T47D (cell line): ENCODE measurements around the gene MLKL.
"Not testable (repeated sequence)": the region's sequence is repeated elsewhere in the genome, so short reads cannot be mapped to it uniquely, and the experiment has no call there.

Experiments used
- DNase-seq, 2 experiments: peaks; one replicate each; pipeline versions ENCODE4 v3.0.0 to v3.0.0-alpha.2; 2011 to 2012; ENCODE audit warnings: low read depth in 1 of 2, low spot score in 1 of 2
- JUND ChIP-seq: IDR thresholded peaks from 2 replicates; pipeline ENCODE4 v1.6.1; 2012; ENCODE audit warnings: low read depth
- in situ Hi-C: cut with HindIII; loops from 2 replicates; pipeline ENCODE4 v1.10.0; 2016; ENCODE audit warnings: low sequenced_read_pairs, low pct_unique_long_range_greater_than_20kb

MLKL gene

GRCh38 chr16:74726716-74727115 is 26.1 kb upstream of the MLKL start:
- no peak for TF ChIP-seq JUND

GRCh38 chr16:74725651-74726455 is 25.2 kb upstream of the MLKL start:
- in situ Hi-C loops: no loop called here
- TF ChIP-seq JUND: no peak
- no peak for DNase-seq

More at GRCh38 chr16:74726716-74727115, 26.1 kb upstream of the MLKL start:
- DNase-seq: no peak
- in situ Hi-C loops: no loop called here

- DNase-seq: no peak
- in situ Hi-C loops: no loop called here
- TF ChIP-seq JUND: no peak
Measured at GRCh38 chr16:74724820-74725549, 24.3 kb upstream of the MLKL start.

DNA sequence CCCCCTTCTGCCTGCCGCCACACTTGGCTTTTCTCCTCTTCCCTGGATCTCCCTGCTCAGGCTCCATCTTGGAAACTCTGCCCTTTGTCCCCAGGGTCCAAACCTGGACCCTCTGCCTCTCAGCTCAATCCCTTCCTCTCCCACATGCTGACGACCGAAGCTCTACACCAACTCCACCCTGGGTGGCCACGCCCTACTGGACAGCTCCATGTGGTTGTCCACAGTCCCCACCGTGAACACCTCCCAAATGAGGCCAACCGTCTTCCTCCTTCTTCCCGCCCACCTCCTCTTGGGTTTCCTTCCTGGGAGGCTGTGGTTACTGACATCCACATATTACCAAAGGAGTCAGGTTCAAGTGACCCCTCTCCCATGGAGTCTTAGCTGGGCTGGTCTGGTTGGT is 22.6 kb upstream of the MLKL start:
- TF ChIP-seq JUND: no peak
- no peak for DNase-seq
- in situ Hi-C loops: no loop called here

DNA sequence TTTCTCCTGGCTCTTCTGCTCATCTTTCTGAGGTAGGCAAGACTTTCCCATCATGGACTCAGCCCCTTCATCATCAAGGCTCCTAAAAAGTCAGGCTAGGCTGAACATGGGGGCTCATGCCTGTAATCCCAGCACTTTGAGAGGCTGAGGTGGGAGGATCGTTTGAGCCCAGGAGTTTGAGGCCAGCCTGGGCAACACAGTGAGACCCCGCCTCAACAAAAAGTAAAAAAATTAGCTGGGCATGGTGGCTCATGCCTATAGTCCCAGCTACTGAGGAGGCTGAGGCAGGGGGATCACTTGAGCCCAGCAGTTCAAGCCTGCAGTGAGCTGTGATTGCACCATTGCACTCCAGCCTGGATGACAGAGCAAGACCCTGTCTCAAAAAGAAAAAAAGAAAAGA is 21.5 kb upstream of the MLKL start:
- DNase-seq, in situ Hi-C loops: not testable (repeated sequence)

DNA sequence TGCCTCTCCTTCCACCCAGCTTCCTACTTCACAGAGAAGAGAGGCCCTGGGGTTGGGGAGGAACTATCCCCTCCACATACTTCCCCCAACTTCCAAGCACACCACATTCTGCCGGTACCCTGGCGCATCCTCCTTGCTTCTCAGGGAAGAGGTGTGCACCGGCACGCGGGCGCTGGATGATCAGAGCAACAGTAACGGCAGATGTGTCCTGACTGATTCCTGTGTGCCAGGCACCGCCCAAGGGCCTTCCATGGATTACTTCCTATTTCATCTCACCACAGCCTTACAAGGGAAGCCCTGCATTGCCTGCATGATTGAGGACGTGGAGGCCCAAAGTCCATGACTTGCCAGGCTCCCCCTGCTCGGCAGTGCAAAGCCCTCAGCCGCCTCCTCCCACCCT is 21.1 kb upstream of the MLKL start:
- in situ Hi-C loops: no loop called here
- no peak for DNase-seq
- no peak for TF ChIP-seq JUND

DNA sequence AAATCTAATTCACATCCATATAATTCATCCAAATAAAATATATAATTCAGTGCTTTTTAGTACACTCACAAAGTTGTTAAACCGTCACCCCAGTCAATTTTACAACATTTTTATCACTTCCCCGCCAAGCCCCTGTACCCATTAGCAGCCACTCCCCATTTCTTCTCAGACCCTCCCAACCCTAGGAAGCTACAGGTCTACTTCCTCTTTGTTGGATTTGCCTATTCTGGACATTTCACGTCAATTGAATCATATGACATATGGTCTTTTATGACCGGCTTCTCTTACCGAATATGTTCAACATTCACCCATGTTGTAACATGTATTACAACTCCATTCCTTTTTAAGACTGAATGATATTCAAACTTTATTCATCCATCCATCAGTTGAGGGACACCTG is 19.9 kb upstream of the MLKL start:
- TF ChIP-seq JUND: no peak
- DNase-seq: no peak
- in situ Hi-C loops: no loop called here

GRCh38 chr16:74718741-74719610 is 18.3 kb upstream of the MLKL start:
- in situ Hi-C loops: no loop called here
- no peak for DNase-seq
- TF ChIP-seq JUND: no peak

DNA sequence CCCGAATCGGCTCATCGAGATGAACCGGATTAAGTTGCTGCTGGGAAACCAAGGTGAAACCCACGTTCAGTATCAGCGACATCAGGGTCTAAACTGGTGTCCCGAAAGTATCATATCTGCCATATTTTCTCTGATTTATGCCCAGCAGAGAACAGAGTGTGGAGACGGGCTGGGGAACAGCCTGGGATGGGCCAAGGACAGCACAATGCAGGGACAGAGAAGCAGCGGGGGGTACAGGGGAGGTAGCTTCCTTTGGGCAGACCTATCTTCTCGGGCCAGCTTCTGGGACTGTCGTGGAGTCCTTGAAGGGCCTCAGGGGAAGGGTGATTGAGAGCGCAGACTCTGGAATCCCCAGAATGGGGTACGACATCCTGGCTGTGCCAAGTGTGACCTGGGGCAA is 17.5 kb upstream of the MLKL start:
- no peak for DNase-seq
- no peak for TF ChIP-seq JUND
- in situ Hi-C loops: no loop called here

DNA sequence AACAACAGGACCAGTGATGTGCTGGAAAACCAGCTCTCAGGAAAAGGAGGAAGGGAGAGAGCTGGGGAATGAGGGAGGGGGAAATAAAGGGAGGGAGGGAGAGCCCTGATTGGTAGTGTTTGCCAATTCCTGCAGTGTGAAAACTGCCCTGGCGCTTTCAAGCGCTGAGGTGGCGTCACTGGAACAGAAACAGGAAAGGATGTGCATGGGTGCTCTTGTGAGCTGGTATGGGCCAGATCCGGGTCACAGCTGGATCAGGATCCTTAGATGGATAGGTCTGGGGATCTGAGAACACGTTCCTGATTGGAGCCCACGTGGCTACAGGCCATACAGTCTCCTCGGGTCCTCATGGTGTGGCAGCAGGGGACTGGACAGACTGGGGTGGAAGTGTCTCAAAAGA is 16.7 kb upstream of the MLKL start:
- no peak for DNase-seq
- TF ChIP-seq JUND: no peak
- in situ Hi-C loops: no loop called here

GRCh38 chr16:74716355-74716754 is 15.7 kb upstream of the MLKL start:
- in situ Hi-C loops: no loop called here
- DNase-seq: no peak
- no peak for TF ChIP-seq JUND

GRCh38 chr16:74713876-74714275 is 13.2 kb upstream of the MLKL start:
- no peak for DNase-seq
- in situ Hi-C loops: no loop called here
- no peak for TF ChIP-seq JUND

GRCh38 chr16:74713325-74713724 is 12.7 kb upstream of the MLKL start:
- TF ChIP-seq JUND: no peak
- in situ Hi-C loops: no loop called here
- DNase-seq: no peak
